GM11168 (cell line): ENCODE measurements around the gene KRTAP4-12.
"Not testable (repeated sequence)": the region's sequence is repeated elsewhere in the genome, so short reads cannot be mapped to it uniquely, and the experiment has no call there.

Experiments
- in situ Hi-C: fragments of 300-500 bp; cut with MboI; formaldehyde crosslinking; loops from one replicate; pipeline ENCODE4 v1.12.0; 2022; ENCODE audit warnings: low sequenced_read_pairs; ENCODE audit not compliant: unreplicated experiment

Gene KRTAP4-12

GRCh38 chr17:41123991-41124371, at the start of gene KRTAP4-12:
Gene KRTAP4-12, minus strand, starts transcription at chr17:41124182. Its CDS starts 60 bp downstream, at chr17:41124122.
- in situ Hi-C loops, result not testable (repeated sequence)

- in situ Hi-C loops, result no loop called here
Measured at GRCh38 chr17:41171886-41172285, 47.9 kb upstream of the KRTAP4-12 start.

DNA sequence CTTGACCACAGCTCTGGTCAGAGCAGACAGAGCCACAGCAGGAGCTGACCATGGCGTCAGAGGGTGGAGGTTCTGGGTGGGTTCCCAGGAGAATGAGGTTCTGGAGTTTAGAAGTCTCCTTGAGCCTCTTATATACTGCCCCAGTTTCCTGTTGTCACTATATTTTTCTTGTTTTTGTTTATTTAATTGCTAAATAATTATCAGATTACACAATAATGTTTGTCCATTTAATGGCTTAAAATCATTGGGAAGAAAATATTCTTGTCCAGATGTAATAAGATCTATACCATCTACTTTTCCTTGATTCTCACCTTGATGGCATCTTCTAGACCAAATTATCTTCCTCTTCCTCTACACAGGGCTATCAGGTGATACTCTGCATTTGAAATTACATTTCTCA, 44.1 kb upstream of the KRTAP4-12 start, which contains the start of gene KRTAP4-3:
TSS of gene KRTAP4-3 (minus strand) at position 101 of the 400 bp plus-strand sequence. CDS start at position 52, 49 bp downstream.
- in situ Hi-C loops, result no loop called here

DNA sequence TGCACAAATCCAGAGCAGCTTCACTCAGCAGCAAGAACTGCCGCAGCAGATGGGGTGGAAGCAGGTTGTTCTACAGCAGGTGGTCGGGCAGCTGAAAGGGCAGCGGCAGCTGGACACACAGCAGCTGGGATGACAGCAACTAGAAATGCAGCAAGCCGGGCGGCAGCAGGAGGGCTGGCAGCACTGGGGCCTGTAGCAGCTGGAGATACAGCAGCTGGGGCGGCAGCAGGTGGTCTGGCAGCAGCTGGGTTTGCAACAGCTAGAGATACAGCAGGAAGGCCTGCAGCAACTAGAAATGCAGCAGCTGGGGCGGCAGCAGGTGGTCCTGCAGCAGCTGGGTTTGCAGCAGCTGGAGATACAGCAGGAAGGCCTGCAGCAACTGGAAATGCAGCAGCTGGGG, 43.6 kb upstream of the KRTAP4-12 start:
- in situ Hi-C loops, result no loop called here

- in situ Hi-C loops, result no loop called here
Measured at GRCh38 chr17:41163828-41164227, 39.8 kb upstream of the KRTAP4-12 start.

GRCh38 chr17:41160648-41161047, 36.7 kb upstream of the KRTAP4-12 start, which contains the start of gene KRTAP4-4:
Gene KRTAP4-4, minus strand, starts transcription at chr17:41160748. Its CDS starts 57 bp downstream, at chr17:41160691.
- in situ Hi-C loops, result no loop called here

DNA sequence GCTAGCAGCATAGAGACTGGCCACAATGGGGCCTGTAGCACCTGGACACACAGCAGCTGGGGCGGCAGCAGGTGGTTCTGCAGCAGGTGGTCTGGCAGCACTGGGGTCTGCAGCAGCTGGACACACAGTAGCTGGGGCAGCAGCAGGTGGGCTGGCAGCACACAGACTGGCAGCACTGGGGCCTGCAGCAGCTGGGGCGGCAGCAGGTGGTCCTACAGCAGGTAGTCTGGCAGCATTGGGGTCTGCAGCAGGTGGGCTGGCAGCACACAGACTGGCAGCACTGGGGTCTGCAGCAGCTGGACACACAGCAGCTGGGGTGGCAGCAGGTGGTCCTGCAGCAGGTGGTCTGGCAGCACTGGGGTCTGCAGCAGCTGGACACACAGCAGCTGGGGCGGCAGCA, 36.2 kb upstream of the KRTAP4-12 start:
- in situ Hi-C loops, result not testable (repeated sequence)

- in situ Hi-C loops, result no loop called here
Measured at GRCh38 chr17:41153856-41154255, 29.9 kb upstream of the KRTAP4-12 start.

DNA sequence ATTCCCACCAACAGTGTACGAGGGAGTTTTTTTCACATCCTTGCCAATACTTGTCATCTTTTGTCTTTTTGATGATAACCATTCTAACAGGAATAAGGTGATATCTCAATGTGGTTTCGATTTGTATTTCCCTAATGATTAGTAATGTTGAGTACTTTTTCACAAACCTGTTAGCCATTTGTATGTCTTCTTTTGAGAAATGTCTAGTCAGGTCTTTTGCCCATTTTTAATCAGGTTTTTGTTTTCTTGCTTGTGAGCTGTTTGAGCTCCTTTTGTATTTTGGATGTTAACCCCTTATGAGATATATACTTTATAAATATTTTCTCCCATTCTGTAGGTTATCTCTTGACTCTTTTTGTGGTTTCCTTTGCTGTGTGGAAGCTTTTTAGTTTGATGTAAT, 27.5 kb upstream of the KRTAP4-12 start:
- in situ Hi-C loops, result no loop called here

DNA sequence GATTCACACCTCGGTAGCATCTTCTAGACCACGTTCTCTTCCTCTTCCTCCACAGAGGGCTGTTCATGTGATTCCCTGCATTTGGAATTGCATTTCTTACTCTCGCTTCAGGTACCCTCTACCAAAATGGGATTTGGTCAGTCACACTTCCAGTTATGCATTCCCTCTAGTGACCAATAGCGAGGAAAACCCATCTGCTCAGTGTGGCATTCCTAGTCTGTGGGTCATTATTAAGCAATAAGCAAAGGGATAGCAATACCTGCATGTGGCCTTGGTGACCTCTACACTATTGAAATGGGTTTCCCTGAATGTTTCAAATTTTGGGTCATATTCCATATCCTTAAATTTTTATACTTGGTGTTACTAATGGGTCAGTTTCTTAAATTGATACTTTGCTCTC, 26.0 kb upstream of the KRTAP4-12 start:
- in situ Hi-C loops, result no loop called here

GRCh38 chr17:41149652-41149985, 25.6 kb upstream of the KRTAP4-12 start, which contains the start of gene KRTAP4-5:
Gene KRTAP4-5, minus strand, starts transcription at chr17:41149825. Its CDS starts 58 bp downstream, at chr17:41149767.
- in situ Hi-C loops, result no loop called here

DNA sequence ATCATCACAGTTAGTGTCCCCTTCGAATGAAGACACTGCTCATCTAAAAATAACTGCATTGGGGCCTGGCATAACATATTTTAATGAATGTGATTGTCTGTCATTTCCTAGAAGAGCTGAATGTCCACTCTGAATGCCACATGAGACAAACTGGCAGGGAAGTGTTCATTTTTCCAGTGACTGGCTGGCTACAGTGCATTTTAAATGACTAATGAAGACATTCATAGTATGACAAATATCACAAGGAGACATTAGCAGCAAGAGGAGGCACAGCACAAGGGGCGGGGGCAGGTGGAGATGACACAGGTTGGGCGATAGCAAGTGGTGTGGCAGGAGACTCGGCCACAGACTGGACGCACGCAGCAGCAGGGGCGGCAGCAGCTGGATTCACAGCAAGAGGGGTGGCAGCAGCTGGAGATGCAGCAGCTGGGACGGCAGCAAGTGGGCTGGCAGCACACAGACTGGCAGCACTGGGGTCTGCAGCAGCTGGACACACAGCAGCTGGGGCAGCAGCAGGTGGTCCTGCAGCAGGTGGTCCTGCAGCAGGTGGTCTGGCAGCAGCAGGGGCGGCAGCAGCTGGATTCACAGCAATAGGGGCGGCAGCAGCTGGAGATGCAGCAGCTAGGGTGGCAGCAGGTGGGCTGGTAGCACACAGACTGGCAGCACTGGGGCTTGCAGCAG, 25.1 kb upstream of the KRTAP4-12 start:
- in situ Hi-C loops, result not testable (repeated sequence)

GRCh38 chr17:41147531-41148204, 23.7 kb upstream of the KRTAP4-12 start:
- in situ Hi-C loops, result no loop called here

DNA sequence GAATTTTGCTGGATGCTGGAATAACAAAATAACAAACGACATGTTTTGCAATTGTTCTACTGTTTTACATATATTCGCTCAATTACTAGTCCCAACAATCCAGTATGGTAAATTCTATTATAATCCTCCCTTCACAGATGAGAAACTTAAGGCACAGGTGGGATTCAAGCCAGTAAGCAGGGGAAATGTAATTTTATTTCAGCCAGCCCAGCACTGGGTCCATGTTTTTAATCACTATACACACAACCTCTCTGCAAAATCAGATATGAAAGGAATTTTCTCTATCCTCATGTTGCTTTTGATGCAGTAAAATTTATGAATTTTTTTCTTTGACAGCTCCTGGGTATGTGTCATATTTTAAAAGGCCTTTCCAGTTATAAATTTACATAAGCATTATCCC, 21.3 kb upstream of the KRTAP4-12 start:
- in situ Hi-C loops, result no loop called here

DNA sequence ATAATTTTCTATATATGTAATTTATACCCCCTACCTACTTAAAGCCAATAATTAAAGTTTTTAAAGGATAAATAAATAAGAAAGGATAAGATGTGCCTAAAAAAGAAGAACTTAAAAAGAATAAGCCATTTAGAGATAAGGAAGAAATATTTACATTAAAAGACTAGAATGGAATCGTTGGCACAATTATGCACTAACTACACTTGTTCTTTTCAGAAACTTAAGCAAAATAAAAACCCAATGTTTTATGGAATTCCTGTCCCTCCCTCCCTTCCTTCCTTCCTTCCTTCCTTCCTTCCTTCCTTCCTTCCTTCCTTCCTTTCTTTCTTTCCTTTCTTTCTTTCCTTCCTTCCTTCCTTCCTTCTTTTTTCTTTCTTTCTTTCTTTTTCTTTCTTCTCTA, 20.9 kb upstream of the KRTAP4-12 start:
- in situ Hi-C loops, result no loop called here

- in situ Hi-C loops, result no loop called here
Measured at GRCh38 chr17:41141361-41141760, 17.4 kb upstream of the KRTAP4-12 start.

- in situ Hi-C loops, result no loop called here
Measured at GRCh38 chr17:41140360-41141131, 16.6 kb upstream of the KRTAP4-12 start, which contains the start of gene KRTAP4-6. Gene KRTAP4-6, minus strand, starts transcription at chr17:41140544. Its CDS starts 57 bp downstream, at chr17:41140487.

DNA sequence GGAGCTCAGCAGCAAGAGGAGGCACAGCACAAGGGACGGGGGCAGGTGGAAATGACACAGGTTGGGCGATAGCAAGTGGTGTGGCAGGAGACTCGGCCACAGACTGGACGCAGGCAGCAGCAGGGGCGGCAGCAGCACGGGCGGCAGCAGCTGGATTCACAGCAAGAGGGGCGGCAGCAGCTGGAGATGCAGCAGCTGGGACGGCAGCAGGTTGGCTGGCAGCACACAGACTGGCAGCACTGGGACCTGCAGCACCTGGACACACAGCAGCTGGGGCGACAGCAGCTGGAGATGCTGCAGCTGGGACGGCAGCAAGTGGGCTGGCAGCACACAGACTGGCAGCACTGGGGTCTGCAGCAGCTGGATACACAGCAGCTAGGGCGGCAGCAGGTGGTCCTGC, 15.9 kb upstream of the KRTAP4-12 start:
- in situ Hi-C loops, result not testable (repeated sequence)

- in situ Hi-C loops, result no loop called here
Measured at GRCh38 chr17:41133880-41134735, 10.1 kb upstream of the KRTAP4-12 start.

DNA sequence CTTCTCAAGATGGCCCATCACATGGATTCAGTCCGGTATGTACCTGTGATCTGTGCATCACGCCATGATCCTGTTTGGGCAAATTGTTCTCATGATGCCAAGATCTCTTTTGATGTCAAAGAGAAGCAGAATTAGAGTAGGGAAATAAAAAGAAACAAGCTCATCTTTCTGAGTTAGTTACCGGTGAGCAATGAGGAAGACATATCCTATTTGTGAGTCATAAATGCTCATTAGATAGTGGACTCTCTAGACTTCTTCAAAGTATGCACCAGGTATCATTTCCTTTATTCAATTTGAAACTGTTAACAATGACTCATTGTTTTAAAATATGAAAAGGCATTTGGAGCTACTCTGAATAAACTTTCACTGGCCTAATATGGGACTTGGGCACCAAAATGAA, 8.0 kb upstream of the KRTAP4-12 start:
- in situ Hi-C loops, result no loop called here
